Stimulated activated CD8-positive, alpha-beta memory T cell treated with anti-CD3 and anti-CD28 coated beads, Interleukin-15, amount 100 ng/mL, for 24 hours (primary cell): Measurements from ENCODE around the gene SMAP2.
"Not testable (repeated sequence)": the region's sequence is repeated elsewhere in the genome, so short reads cannot be mapped to it uniquely, and the experiment has no call there.

Experiments
- DNase-seq: peaks from one replicate; pipeline ENCODE4 v3.0.0-alpha.2; 2020; ENCODE audit warnings: low read depth

Gene SMAP2

GRCh38 chr1:40373323-40374283, at the start of gene SMAP2:
Gene SMAP2, plus strand, starts transcription at chr1:40373727. Its CDS starts 394 bp downstream, at chr1:40374121.
- peak; percentile 91 for DNase-seq

GRCh38 chr1:40331403-40331802, 42.1 kb upstream of the SMAP2 start:
- DNase-seq = not testable (repeated sequence)

- DNase-seq = no peak
These were observed 40.8 kb upstream of the SMAP2 start for GRCh38 chr1:40332695-40333094.

- no peak for DNase-seq
These were observed 36.1 kb upstream of the SMAP2 start for GRCh38 chr1:40337443-40337842.

- peak; percentile 75 for DNase-seq
These were observed 34.6 kb upstream of the SMAP2 start for GRCh38 chr1:40338745-40339419.

- no peak for DNase-seq
These were observed 33.9 kb upstream of the SMAP2 start for GRCh38 chr1:40339420-40340323.

GRCh38 chr1:40341491-40342380, 31.8 kb upstream of the SMAP2 start:
- no peak for DNase-seq

- DNase-seq = not testable (repeated sequence)
These were observed 31.2 kb upstream of the SMAP2 start for GRCh38 chr1:40342381-40342717.

GRCh38 chr1:40344597-40344996, 28.9 kb upstream of the SMAP2 start:
- DNase-seq = no peak

- DNase-seq = no peak
These were observed 23.1 kb upstream of the SMAP2 start for GRCh38 chr1:40350391-40350790.

GRCh38 chr1:40351124-40351523, 22.4 kb upstream of the SMAP2 start:
- DNase-seq = no peak

- DNase-seq = no peak
These were observed 21.4 kb upstream of the SMAP2 start for GRCh38 chr1:40352126-40352525.

- no peak for DNase-seq
These were observed 20.4 kb upstream of the SMAP2 start for GRCh38 chr1:40353082-40353481.

- no peak for DNase-seq
These were observed 15.9 kb upstream of the SMAP2 start for GRCh38 chr1:40357625-40358024.

- DNase-seq = no peak
These were observed 12.9 kb upstream of the SMAP2 start for GRCh38 chr1:40360631-40361030.

GRCh38 chr1:40361201-40361600, 12.3 kb upstream of the SMAP2 start:
- no peak for DNase-seq

GRCh38 chr1:40361637-40362036, 11.9 kb upstream of the SMAP2 start:
- DNase-seq = no peak

- no peak for DNase-seq
These were observed 11.3 kb upstream of the SMAP2 start for GRCh38 chr1:40362199-40362598.

GRCh38 chr1:40362699-40363098, 10.8 kb upstream of the SMAP2 start:
- no peak for DNase-seq

- DNase-seq = no peak
These were observed 9.8 kb upstream of the SMAP2 start for GRCh38 chr1:40363721-40364120.

GRCh38 chr1:40371707-40372258, 1.7 kb upstream of the SMAP2 start:
- no peak for DNase-seq
